ENCODE measurements around the gene ABI3BP.

ABI3BP gene

GRCh38 chr3:100756441-100756840 lies 236.8 kb downstream of the ABI3BP start:
- no peak overlapping the region for H3K4me3 ChIP-seq
- H3K27ac ChIP-seq: peak overlapping the region in 2 of 21 experiments; percentile 2 to 25

- H3K27ac ChIP-seq: no peak overlapping the region
Measured at GRCh38 chr3:100754563-100755334, 238.5 kb downstream of the ABI3BP start.

GRCh38 chr3:100753846-100754245 lies 239.4 kb downstream of the ABI3BP start:
- Histone ChIP-seq H3K4me3 (no peak overlapping the region), H3K27ac (no peak overlapping the region)

More at GRCh38 chr3:100754563-100755334, 238.5 kb downstream of the ABI3BP start:
- H3K4me3 ChIP-seq: no peak overlapping the region

GRCh38 chr3:100748967-100749366 lies 244.3 kb downstream of the ABI3BP start:
- no peak overlapping the region for H3K4me3 ChIP-seq
- H3K27ac ChIP-seq: no peak overlapping the region

GRCh38 chr3:100748220-100748619 lies 245.0 kb downstream of the ABI3BP start:
- no peak overlapping the region for H3K27ac ChIP-seq
- no peak overlapping the region for H3K4me3 ChIP-seq

- H3K4me3 ChIP-seq: no peak overlapping the region
- H3K27ac ChIP-seq: no peak overlapping the region
Measured at GRCh38 chr3:100746092-100746491, 247.1 kb downstream of the ABI3BP start.

GRCh38 chr3:100745617-100746016 lies 247.6 kb downstream of the ABI3BP start:
- Histone ChIP-seq H3K4me3 (no peak overlapping the region), H3K27ac (no peak overlapping the region)

GRCh38 chr3:100744671-100745070 lies 248.6 kb downstream of the ABI3BP start:
- Histone ChIP-seq H3K27ac (no peak overlapping the region), H3K4me3 (no peak overlapping the region)

GRCh38 chr3:100743535-100743934 lies 249.7 kb downstream of the ABI3BP start:
- H3K27ac ChIP-seq: no peak overlapping the region
- no peak overlapping the region for H3K4me3 ChIP-seq

GRCh38 chr3:100740207-100740606 lies 253.0 kb downstream of the ABI3BP start:
- Histone ChIP-seq H3K4me3 (no peak overlapping the region), H3K27ac (no peak overlapping the region)

GRCh38 chr3:100737334-100737733 lies 255.9 kb downstream of the ABI3BP start:
- Histone ChIP-seq H3K27ac (no peak overlapping the region), H3K4me3 (no peak overlapping the region)

- no peak overlapping the region for H3K4me3 ChIP-seq
Measured at GRCh38 chr3:100732435-100732834, 260.8 kb downstream of the ABI3BP start.

GRCh38 chr3:100730524-100730923 lies 262.7 kb downstream of the ABI3BP start:
- Histone ChIP-seq H3K4me3 (no peak overlapping the region), H3K27ac (no peak overlapping the region)

More at GRCh38 chr3:100732435-100732834, 260.8 kb downstream of the ABI3BP start:
- no peak overlapping the region for H3K27ac ChIP-seq

- Histone ChIP-seq H3K4me3 (no peak overlapping the region), H3K27ac (no peak overlapping the region)
Measured at GRCh38 chr3:100726706-100727105, 266.5 kb downstream of the ABI3BP start.

- H3K27ac ChIP-seq: no peak overlapping the region
- H3K4me3 ChIP-seq: no peak overlapping the region
Measured at GRCh38 chr3:100725935-100726513, 267.2 kb downstream of the ABI3BP start.

GRCh38 chr3:100720426-100720825 lies 272.8 kb downstream of the ABI3BP start:
- no peak overlapping the region for H3K4me3 ChIP-seq
- no peak overlapping the region for H3K27ac ChIP-seq

GRCh38 chr3:100719136-100719535 lies 274.1 kb downstream of the ABI3BP start:
- no peak overlapping the region for H3K27ac ChIP-seq
- H3K4me3 ChIP-seq: no peak overlapping the region

GRCh38 chr3:100717637-100718487 lies 275.4 kb downstream of the ABI3BP start:
- H3K27ac ChIP-seq: no peak overlapping the region

GRCh38 chr3:100717063-100717462 lies 276.2 kb downstream of the ABI3BP start:
- no peak overlapping the region for H3K27ac ChIP-seq
- H3K4me3 ChIP-seq: no peak overlapping the region

More at GRCh38 chr3:100717637-100718487, 275.4 kb downstream of the ABI3BP start:
- no peak overlapping the region for H3K4me3 ChIP-seq

GRCh38 chr3:100715176-100715575 lies 278.0 kb downstream of the ABI3BP start:
- Histone ChIP-seq H3K27ac (no peak overlapping the region), H3K4me3 (no peak overlapping the region)
